ENCODE results near the gene SPRR5.

SPRR5 gene

GRCh38 chr1:152962876-152963415 is 15.9 kb downstream of the SPRR5 start:
- no peak for ATAC-seq
- Mint-ChIP-seq H3K36me3 (no peaks in the 10 kb centered on the region), H3K9me3 (no peaks in the 10 kb centered on the region)

GRCh38 chr1:152964536-152964935 is 17.5 kb downstream of the SPRR5 start:
- Mint-ChIP-seq H3K9me3 (no peaks in the 10 kb centered on the region), H3K27ac (no peak overlapping the region), H3K4me1 (no peaks in the 10 kb centered on the region), H3K4me3 (no peak overlapping the region), H3K36me3 (no peaks in the 10 kb centered on the region)
- ATAC-seq (no peak), DNase-seq (ENCODE audit: low spot score in 2 of 2) (no peak)

More at GRCh38 chr1:152962876-152963415, 15.9 kb downstream of the SPRR5 start:
- Mint-ChIP-seq H3K27ac (no peak overlapping the region), H3K4me3 (no peak overlapping the region), H3K4me1 (no peaks in the 10 kb centered on the region)
- no peak for DNase-seq (ENCODE audit: low spot score in 2 of 2)

GRCh38 chr1:152965853-152966252 is 18.8 kb downstream of the SPRR5 start:
- no peak overlapping the region for H3K4me3 Mint-ChIP-seq
- no peaks in the 10 kb centered on the region for H3K36me3 Mint-ChIP-seq
- ATAC-seq (no peak), DNase-seq (ENCODE audit: low spot score in 2 of 2) (no peak)
- no peak overlapping the region for H3K27ac Mint-ChIP-seq
- H3K4me1 Mint-ChIP-seq = no peaks in the 10 kb centered on the region
- no peaks in the 10 kb centered on the region for H3K9me3 Mint-ChIP-seq

GRCh38 chr1:152967201-152967600 is 20.2 kb downstream of the SPRR5 start:
- Mint-ChIP-seq H3K9me3 (no peaks in the 10 kb centered on the region), H3K4me3 (no peak overlapping the region), H3K36me3 (no peaks in the 10 kb centered on the region), H3K27ac (no peak overlapping the region), H3K4me1 (no peaks in the 10 kb centered on the region)
- ATAC-seq (peak; percentile 24), DNase-seq (ENCODE audit: low spot score in 2 of 2) (no peak)

GRCh38 chr1:152968248-152968647 is 21.2 kb downstream of the SPRR5 start:
- H3K4me3 Mint-ChIP-seq = no peak overlapping the region
- no peak for ATAC-seq
- no peaks in the 10 kb centered on the region for H3K4me1 Mint-ChIP-seq
- H3K9me3 Mint-ChIP-seq = no peaks in the 10 kb centered on the region
- no peaks in the 10 kb centered on the region for H3K36me3 Mint-ChIP-seq
- no peak overlapping the region for H3K27ac Mint-ChIP-seq
- no peak for DNase-seq (ENCODE audit: low spot score in 2 of 2)

GRCh38 chr1:152969036-152969435 is 22.0 kb downstream of the SPRR5 start:
- ATAC-seq (no peak), DNase-seq (ENCODE audit: low spot score in 2 of 2) (no peak)
- Mint-ChIP-seq H3K4me1 (no peaks in the 10 kb centered on the region), H3K27ac (no peak overlapping the region), H3K4me3 (no peak overlapping the region), H3K9me3 (no peaks in the 10 kb centered on the region), H3K36me3 (no peaks in the 10 kb centered on the region)

- Mint-ChIP-seq H3K27ac (no peak within 1 kb of the TSS), H3K9me3 (no peaks in the 10 kb centered on the region), H3K4me3 (no peak within 1 kb of the TSS), H3K36me3 (no peaks in the 10 kb centered on the region), H3K4me1 (no peaks in the 10 kb centered on the region)
- ATAC-seq (no peak), DNase-seq (ENCODE audit: low spot score in 2 of 2) (no peak)
Measured at GRCh38 chr1:152970495-152970894, 23.5 kb downstream of the SPRR5 start, which contains the start of gene SPRR4. Gene SPRR4 (plus strand): TSS chr1:152970648. CDS start chr1:152971891, 1,243 bp downstream.

GRCh38 chr1:152972196-152972886 is 25.3 kb downstream of the SPRR5 start:
- Mint-ChIP-seq H3K4me3 (no peak overlapping the region), H3K4me1 (no peaks in the 10 kb centered on the region), H3K9me3 (no peaks in the 10 kb centered on the region), H3K27ac (no peak overlapping the region), H3K36me3 (no peaks in the 10 kb centered on the region)
- DNase-seq (ENCODE audit: low spot score in 2 of 2) (no peak), ATAC-seq (no peak)

GRCh38 chr1:152976688-152977087 is 29.7 kb downstream of the SPRR5 start:
- no peak overlapping the region for H3K4me3 Mint-ChIP-seq
- DNase-seq (ENCODE audit: low spot score in 2 of 2) (peak in 1 of 2 donors; percentile 2), ATAC-seq (no peak)
- H3K27ac Mint-ChIP-seq = no peak overlapping the region
- no peaks in the 10 kb centered on the region for H3K4me1 Mint-ChIP-seq
- H3K36me3 Mint-ChIP-seq = no peaks in the 10 kb centered on the region
- H3K9me3 Mint-ChIP-seq = no peaks in the 10 kb centered on the region

- H3K27ac Mint-ChIP-seq = no peak overlapping the region
- DNase-seq (ENCODE audit: low spot score in 2 of 2) = no peak
- ATAC-seq = no peak
- no peaks in the 10 kb centered on the region for H3K4me1 Mint-ChIP-seq
- no peak overlapping the region for H3K4me3 Mint-ChIP-seq
- H3K36me3 Mint-ChIP-seq = no peaks in the 10 kb centered on the region
- no peaks in the 10 kb centered on the region for H3K9me3 Mint-ChIP-seq
Measured at GRCh38 chr1:152977614-152978013, 30.6 kb downstream of the SPRR5 start.

GRCh38 chr1:152980676-152981075 is 33.7 kb downstream of the SPRR5 start:
- Mint-ChIP-seq H3K27ac (no peak overlapping the region), H3K4me3 (no peak overlapping the region), H3K9me3 (no peaks in the 10 kb centered on the region), H3K36me3 (no peaks in the 10 kb centered on the region), H3K4me1 (no peaks in the 10 kb centered on the region)
- DNase-seq (ENCODE audit: low spot score in 2 of 2) (no peak), ATAC-seq (no peak)

GRCh38 chr1:152981146-152981871 is 34.3 kb downstream of the SPRR5 start:
- peak; percentile 31 for ATAC-seq
- no peaks in the 10 kb centered on the region for H3K36me3 Mint-ChIP-seq
- no peak overlapping the region for H3K27ac Mint-ChIP-seq
- no peaks in the 10 kb centered on the region for H3K9me3 Mint-ChIP-seq
- no peak for DNase-seq (ENCODE audit: low spot score in 2 of 2)
- H3K4me3 Mint-ChIP-seq = no peak overlapping the region
- no peaks in the 10 kb centered on the region for H3K4me1 Mint-ChIP-seq

GRCh38 chr1:152982076-152982475 is 35.1 kb downstream of the SPRR5 start:
- Mint-ChIP-seq H3K4me3 (no peak overlapping the region), H3K27ac (no peak overlapping the region), H3K36me3 (no peaks in the 10 kb centered on the region), H3K4me1 (no peaks in the 10 kb centered on the region), H3K9me3 (no peaks in the 10 kb centered on the region)
- DNase-seq (ENCODE audit: low spot score in 2 of 2) (no peak), ATAC-seq (no peak)

GRCh38 chr1:152983234-152983633 is 36.2 kb downstream of the SPRR5 start:
- H3K4me3 Mint-ChIP-seq = no peak overlapping the region
- H3K36me3 Mint-ChIP-seq = no peaks in the 10 kb centered on the region
- DNase-seq (ENCODE audit: low spot score in 2 of 2) (no peak), ATAC-seq (no peak)
- no peaks in the 10 kb centered on the region for H3K9me3 Mint-ChIP-seq
- no peak overlapping the region for H3K27ac Mint-ChIP-seq
- H3K4me1 Mint-ChIP-seq = no peaks in the 10 kb centered on the region

- no peak for DNase-seq (ENCODE audit: low spot score in 2 of 2)
- H3K9me3 Mint-ChIP-seq = no peaks in the 10 kb centered on the region
- H3K27ac Mint-ChIP-seq = no peak within 1 kb of the TSS
- ATAC-seq = no peak
- H3K36me3 Mint-ChIP-seq = no peaks in the 10 kb centered on the region
- H3K4me1 Mint-ChIP-seq = no peaks in the 10 kb centered on the region
- H3K4me3 Mint-ChIP-seq = no peak within 1 kb of the TSS
Measured at GRCh38 chr1:152983743-152984142, 36.7 kb downstream of the SPRR5 start, which contains the start of gene SPRR1A. Gene SPRR1A (plus strand): TSS chr1:152984081. CDS start chr1:152985231, 1,150 bp downstream.

- Mint-ChIP-seq H3K27ac (no peak overlapping the region), H3K9me3 (no peaks in the 10 kb centered on the region), H3K4me3 (no peak overlapping the region), H3K4me1 (no peaks in the 10 kb centered on the region), H3K36me3 (no peaks in the 10 kb centered on the region)
- no peak for DNase-seq (ENCODE audit: low spot score in 2 of 2)
- ATAC-seq = no peak
Measured at GRCh38 chr1:152986578-152986977, 39.6 kb downstream of the SPRR5 start.

Measured in stimulated activated effector memory CD8-positive, alpha-beta T cell treated with anti-CD3 and anti-CD28 coated beads, Interleukin-12 subunit alpha, Interleukin-12 subunit beta, amount 100 ng/mL, for 72 hours (primary cell).